Left lung (tissue), 10 donors: ENCODE results near the gene SLX4IP. TPM values are rescaled to one million over a fixed set of nuclear protein-coding genes. Genes with fewer than 3 reads are reported as not detected.

Experiments used
- ATAC-seq: fragments of 200-7000 bp; cut with Tn5 transposase; one replicate; pipeline ENCODE4 v1.9.1; 2020; ENCODE audit warnings: moderate library complexity
- DNase-seq, 4 donors: peaks; one replicate each; pipeline ENCODE4 v3.0.0-alpha.2; 2013 to 2020
- H3K27ac ChIP-seq, 2 donors: fragments of 200-600 bp; sonication (generic) in 1 of 2; one replicate each; pipeline versions ENCODE4 v1.5.0 to v1.8.0; 2020 to 2021
- H3K27me3 ChIP-seq, 2 donors: fragments of 200-600 bp; sonication (generic) in 1 of 2; one replicate each; pipeline versions ENCODE4 v1.5.0 to v1.8.0; 2020 to 2021
- H3K36me3 ChIP-seq, 2 donors: fragments of 200-600 bp; sonication (generic) in 1 of 2; one replicate each; pipeline versions ENCODE4 v1.5.0 to v1.8.0; 2020 to 2021
- H3K4me1 ChIP-seq, 2 donors: fragments of 200-600 bp; one replicate each; pipeline ENCODE4 v1.8.0; 2021
- H3K4me3 ChIP-seq, 2 donors: fragments of 200-600 bp; sonication (generic) in 1 of 2; one replicate each; pipeline versions ENCODE4 v1.5.0 to v1.8.0; 2020 to 2021; ENCODE audit warnings: mild to moderate bottlenecking in 1 of 2
- H3K9me3 ChIP-seq, 2 donors: fragments of 200-600 bp; sonication (generic) in 1 of 2; one replicate each; pipeline versions ENCODE4 v1.5.0 to v1.8.0; 2020 to 2021
- CTCF ChIP-seq, 2 donors: fragments of 200-600 bp; sonication (generic) in 1 of 2; IDR thresholded peaks; one replicate each; pipeline versions ENCODE4 v1.5.0 to v1.8.0; 2021; ENCODE audit warnings: antibody characterized with exemption in 2 of 2
- intact Hi-C, 2 donors: fragments of 100-400 bp; cut with DNase I; formaldehyde crosslinking; loops; one replicate each; pipeline versions ENCODE4 v1.11.2 to v1.14.2; 2022
- polyA plus RNA-seq, 6 donors: library from polyadenylated mRNA; unstranded; fragments of 120-200 nt; gene quantifications; one replicate each; pipeline ENCODE4 v1.2.1, GENCODE V29; 2013; ENCODE audit not compliant: insufficient read length in 6 of 6
- total RNA-seq, 2 donors: library from RNA; stranded (reverse); fragmentation: NEBNext Ultra II Directional; extraction: Animal tissue kit (Norgen Biotek cat#: 25700); gene quantifications; one replicate each; pipeline ENCODE4 v1.2.1, GENCODE V29; 2021
- donor health status: DM: no; HTN: yes; CAD: no.
- donor health status: DM: no; HTN: no; CAD: no.

SLX4IP gene
- total and polyA plus RNA-seq, 8 donors = 6.0 to 12.3 (median 10.3) TPM

GRCh38 chr20:10597637-10598036 lies 162.5 kb downstream of the SLX4IP start:
- H3K9me3 ChIP-seq = no peaks in the 10 kb centered on the region
- H3K4me1 ChIP-seq = peaks cover 0 to 4% of the 10 kb centered on the region in 2 donors
- intact Hi-C loops = no loop called here
- ATAC-seq (no peak), DNase-seq (no peak)
- H3K27ac ChIP-seq = no peak overlapping the region
- H3K4me3 ChIP-seq = no peak overlapping the region
- no peaks in the 10 kb centered on the region for H3K27me3 ChIP-seq
- H3K36me3 ChIP-seq = no peaks in the 10 kb centered on the region
- no peak for TF ChIP-seq CTCF (IDR thresholded peaks at IDR 0.05)

GRCh38 chr20:10602221-10602871 lies 167.2 kb downstream of the SLX4IP start:
- DNase-seq (no peak), ATAC-seq (no peak)
- H3K4me3 ChIP-seq = no peak overlapping the region
- no peaks in the 10 kb centered on the region for H3K36me3 ChIP-seq
- intact Hi-C loops = no loop called here
- no peaks in the 10 kb centered on the region for H3K27me3 ChIP-seq
- peaks cover 6 to 15% of the 10 kb centered on the region in 2 donors for H3K4me1 ChIP-seq
- no peak for TF ChIP-seq CTCF (IDR thresholded peaks at IDR 0.05)
- no peak overlapping the region for H3K27ac ChIP-seq
- no peaks in the 10 kb centered on the region for H3K9me3 ChIP-seq

- TF ChIP-seq CTCF (IDR thresholded peaks at IDR 0.05) = no peak
- no peak for ATAC-seq
- peaks cover 6 to 15% of the 10 kb centered on the region in 2 donors for H3K4me1 ChIP-seq
- H3K9me3 ChIP-seq = no peaks in the 10 kb centered on the region
- no peaks in the 10 kb centered on the region for H3K27me3 ChIP-seq
- intact Hi-C loops = no loop called here
- H3K36me3 ChIP-seq = no peaks in the 10 kb centered on the region
- H3K27ac ChIP-seq = peak overlapping the region; percentile 55 to 67
- no peak for DNase-seq
- no peak overlapping the region for H3K4me3 ChIP-seq
Measured at GRCh38 chr20:10603378-10603777, 168.3 kb downstream of the SLX4IP start.

GRCh38 chr20:10603971-10604864 lies 169.1 kb downstream of the SLX4IP start:
- H3K4me1 ChIP-seq = peaks cover 6 to 15% of the 10 kb centered on the region in 2 donors
- H3K27ac ChIP-seq = peak overlapping the region; percentile 55 to 67
- no peak overlapping the region for H3K4me3 ChIP-seq

More at GRCh38 chr20:10603971-10604864, 169.1 kb downstream of the SLX4IP start:
- Histone ChIP-seq H3K9me3 (no peaks in the 10 kb centered on the region), H3K36me3 (no peaks in the 10 kb centered on the region), H3K27me3 (no peaks in the 10 kb centered on the region)
- DNase-seq (peak in 1 of 4 donors; percentile 56), ATAC-seq (peak; percentile 90)
- TF ChIP-seq CTCF (IDR thresholded peaks at IDR 0.05) = no peak
- intact Hi-C loops = no loop called here
